ENCODE data around the gene MARK2. TPM values are rescaled to one million over a fixed set of nuclear protein-coding genes. Genes with fewer than 3 reads are reported as not detected.

The MARK2 gene
- total and polyA plus RNA-seq, 10 of the 15 experiments (the other 5 are each of a cell fraction or from before 2014, with no cell fraction given): 0.19 to 29.5 (median 13.2) TPM

GRCh38 chr11:63944987-63945386 lies 106.1 kb downstream of the MARK2 start:
- FAIRE-seq (no peak), ATAC-seq (no peak), DNase-seq (ENCODE audit: low read depth, low spot score) (no peak)
- RAD21 ChIA-PET (ENCODE audit: unreplicated experiment): interaction anchor here (1.0 to 6.0 kb wide), 7 partner anchors 10 to 219 kb away, joined by 3 to 101 read pairs (median 4); partner anchors contain the start of gene MARK2
- Histone ChIP-seq H3K4me3 (no peak overlapping the region), H4K20me1 (ENCODE audit: control insufficient read depth, insufficient read depth) (no peaks in the 10 kb centered on the region), H3K27me3 (replicated peaks in 1 of 2; ENCODE audit: control insufficient read depth in 2 of 2, insufficient read depth in 2 of 2, low read length in 1 of 2) (no peaks in the 10 kb centered on the region), H3K9ac (ENCODE audit: control insufficient read depth, insufficient read depth, low read length) (no peak overlapping the region), H3K36me3 (ENCODE audit: control insufficient read depth in 2 of 2, insufficient read depth in 2 of 2, low read length in 1 of 2) (peaks cover 8 to 14% of the 10 kb centered on the region in 2 experiments; a peak in 3 of 4 replicates), H3K27ac (ENCODE audit: control insufficient read depth, insufficient read depth) (no peak overlapping the region), H3K4me2 (ENCODE audit: control insufficient read depth, insufficient read depth) (no peak overlapping the region), H3K4me1 (ENCODE audit: control insufficient read depth, insufficient read depth, low read length) (peaks cover 20% of the 10 kb centered on the region; the same call in 1 of the 2 replicates), H2AFZ (ENCODE audit: control insufficient read depth, low read depth, low read length) (no peak overlapping the region), H3K9me3 (replicated peaks; ENCODE audit: control insufficient read depth, insufficient read depth, low read length) (no peaks in the 10 kb centered on the region), H3K79me2 (ENCODE audit: control insufficient read depth, insufficient read depth, low read length) (peaks cover 31% of the 10 kb centered on the region)
- CTCF ChIA-PET: interaction anchor here (0.5 to 12.7 kb wide), 19 partner anchors 13 to 466 kb away, joined by 3 to 271 read pairs (median 4); partner anchors contain the start of genes ATL3, MARK2, RCOR2 and ZFTA
- SMC1A ChIA-PET (ENCODE audit: uncharacterized antibody, unreplicated experiment): interaction anchor here (1.0 to 11.4 kb wide), 8 partner anchors 10 to 178 kb away, joined by 3 to 234 read pairs (median 6); partner anchors contain the start of genes MARK2 and ZFTA
- intact Hi-C loops (cut with micrococcal nuclease; ENCODE audit: unreplicated experiment): loop anchor here (1.0 kb wide), 1 partner anchor 108 kb away; no protein-coding TSS in a partner anchor
- POLR2A ChIA-PET: interaction anchor here (1.0 to 1.8 kb wide), 3 partner anchors 28 to 258 kb away, joined by 4 to 8 read pairs (median 4); partner anchors contain the start of gene RCOR2
- WGBS (ENCODE audit: insufficient coverage, insufficient replicate concordance, low lambda C conversion rate, missing lambda C conversion rate): 73% methylated on average over 8 of the region's 8 CpGs
- no TSS peak for BruUV-seq (replicated peaks)
- in situ Hi-C loops (cut with MboI): loop anchor here (5.0 kb wide), 1 partner anchor 108 kb away; the partner anchor contains the start of gene MARK2
- TF ChIP-seq KDM1A (IDR thresholded peaks at IDR 0.05; ENCODE audit: borderline replicate concordance) (no peak), POLR2A (IDR thresholded peaks at IDR 0.05; ENCODE audit: low read depth, low read length) (no peak), RBBP5 (conservative IDR thresholded peaks at IDR 0.05) (no peak), ZNF207 (IDR thresholded peaks at IDR 0.05; ENCODE audit: borderline replicate concordance) (no peak), FOXK2 (IDR thresholded peaks at IDR 0.05) (no peak), GATAD2B (conservative IDR thresholded peaks at IDR 0.05; ENCODE audit: low read depth) (no peak), IRF5 (IDR thresholded peaks at IDR 0.05; ENCODE audit: borderline replicate concordance) (no peak), IRF4 (IDR thresholded peaks at IDR 0.05; ENCODE audit: low read depth, low read length) (no peak)

All from GM12878 (cell line).